Fibroblast of villous mesenchyme (primary cell): Measurements from ENCODE around the gene IZUMO1. TPM values are rescaled to one million over a fixed set of nuclear protein-coding genes. Genes with fewer than 3 reads are reported as not detected.
"Not testable (repeated sequence)": the region's sequence is repeated elsewhere in the genome, so short reads cannot be mapped to it uniquely, and the experiment has no call there.

Source experiments
- DNase-seq: peaks from one replicate; pipeline ENCODE4 v3.0.0-alpha.2; 2010; ENCODE audit warnings: low read depth
- H3K4me3 ChIP-seq: 2 replicates; pipeline ENCODE4 v1.5.1; 2011; ENCODE audit warnings: low read depth, mild to moderate bottlenecking, low read length
- CTCF ChIP-seq: IDR thresholded peaks from 2 replicates; pipeline ENCODE4 v1.5.1; 2012; ENCODE audit warnings: low read depth, mild to moderate bottlenecking, low read length; ENCODE audit not compliant: insufficient read depth
- total RNA-seq: library from RNA; depleted of rRNA; stranded (reverse); fragments of >200 nt; gene quantifications from 2 replicates; pipeline ENCODE4 v1.2.3, GENCODE V29; 2012

IZUMO1 gene
- total RNA-seq, 1 donor = under 0.01 TPM

- DNase-seq = no peak
- no peak for TF ChIP-seq CTCF
- no peak overlapping the region for H3K4me3 ChIP-seq
Measured at GRCh38 chr19:48770734-48771472, 24.2 kb upstream of the IZUMO1 start.

GRCh38 chr19:48770266-48770665, 23.6 kb upstream of the IZUMO1 start:
- no peak overlapping the region for H3K4me3 ChIP-seq
- TF ChIP-seq CTCF = no peak
- peak; percentile 53 for DNase-seq

- TF ChIP-seq CTCF = no peak
- H3K4me3 ChIP-seq = no peak overlapping the region
- DNase-seq = peak; percentile 10
Measured at GRCh38 chr19:48768994-48769713, 22.4 kb upstream of the IZUMO1 start.

- DNase-seq, H3K4me3 ChIP-seq: not testable (repeated sequence)
Measured at GRCh38 chr19:48768171-48768753, 21.6 kb upstream of the IZUMO1 start.

- DNase-seq, H3K4me3 ChIP-seq: not testable (repeated sequence)
Measured at GRCh38 chr19:48765816-48766215, 19.1 kb upstream of the IZUMO1 start.

GRCh38 chr19:48760504-48761205, 13.9 kb upstream of the IZUMO1 start:
- no peak for TF ChIP-seq CTCF
- no peak for DNase-seq

GRCh38 chr19:48757741-48758144, 11.0 kb upstream of the IZUMO1 start:
- no peak for DNase-seq
- TF ChIP-seq CTCF = no peak
- H3K4me3 ChIP-seq = no peak overlapping the region

More at GRCh38 chr19:48760504-48761205, 13.9 kb upstream of the IZUMO1 start:
- H3K4me3 ChIP-seq = no peak overlapping the region
